GM12878 (cell line): ENCODE results near the gene ZNF41. TPM values are rescaled to one million over a fixed set of nuclear protein-coding genes. Genes with fewer than 3 reads are reported as not detected.

Experiments
- ATAC-seq: fragments of 200-7000 bp; cut with Tn5 transposase; 3 replicates; pipeline ENCODE4 v1.9.1; 2020; ENCODE audit warnings: mild to moderate bottlenecking, moderate library complexity
- BruUV-seq: library from RNA; stranded (reverse); fragments of 400-500 nt; replicated peaks from 2 replicates; lab custom pipeline; 2021; lab: Mats Ljungman, UMichigan
- CTCF ChIA-PET: fragments of 300-600 bp; sonication (Branson Sonifier 250); formaldehyde crosslinking; extraction: SDS; loops from one replicate; lab custom pipeline; 2021; ENCODE audit warnings: inconsistent platforms; lab: Yijun Ruan, JAX
- POLR2A ChIA-PET: fragments of 350-600 bp; formaldehyde crosslinking; extraction: SDS; loops from one replicate; lab custom pipeline; 2021; ENCODE audit warnings: inconsistent platforms; lab: Charles Lee
- RAD21 ChIA-PET: fragments of 300-600 bp; sonication (Branson Sonifier 250); formaldehyde crosslinking; loops from one replicate; lab custom pipeline; 2023; ENCODE audit warnings: antibody characterized with exemption; ENCODE audit not compliant: unreplicated experiment; lab: Charles Lee
- SMC1A ChIA-PET: fragments of 300-600 bp; sonication (Branson Sonifier 250); formaldehyde crosslinking; loops from one replicate; lab custom pipeline; 2023; ENCODE audit not compliant: unreplicated experiment, uncharacterized antibody; lab: Charles Lee
- DNase-seq: peaks from one replicate; pipeline ENCODE4 v3.0.0-alpha.2; 2011; ENCODE audit warnings: low read depth, low spot score
- FAIRE-seq: peaks from 3 replicates; lab custom pipeline; 2011; peaks lifted over from hg19 to GRCh38; lab: Jason Lieb, UNC
- H2AFZ ChIP-seq: 2 replicates; pipeline ENCODE4 v1.6.0; 2011; ENCODE audit warnings: low read depth, low read length, control low read depth; ENCODE audit not compliant: control insufficient read depth
- H3K27ac ChIP-seq: 2 replicates; pipeline ENCODE4 v1.5.1; 2011; ENCODE audit warnings: control low read depth; ENCODE audit not compliant: control insufficient read depth, insufficient read depth
- H3K27me3 ChIP-seq, 2 experiments: replicated peaks in 1 of 2; 2 replicates each; pipeline versions ENCODE4 v1.6.0 to v1.6.1; 2011; ENCODE audit warnings: low read length in 1 of 2; ENCODE audit not compliant: control insufficient read depth in 2 of 2, insufficient read depth in 2 of 2
- H3K36me3 ChIP-seq, 2 experiments: 2 replicates each; pipeline ENCODE4 v1.5.1; 2011; ENCODE audit warnings: low read length in 1 of 2; ENCODE audit not compliant: control insufficient read depth in 2 of 2, insufficient read depth in 2 of 2
- H3K4me1 ChIP-seq: 2 replicates; pipeline ENCODE4 v1.6.1; 2011; ENCODE audit warnings: mild to moderate bottlenecking, low read length, moderate library complexity, mixed read lengths; ENCODE audit not compliant: control insufficient read depth, insufficient read depth
- H3K4me2 ChIP-seq: 2 replicates; pipeline ENCODE4 v1.6.0; 2011; ENCODE audit warnings: control low read depth; ENCODE audit not compliant: control insufficient read depth, insufficient read depth
- H3K4me3 ChIP-seq: fragments of 200-600 bp; sonication (generic); 2 replicates; pipeline ENCODE4 v1.5.1; 2016
- H3K79me2 ChIP-seq: 2 replicates; pipeline ENCODE4 v1.6.0; 2011; ENCODE audit warnings: low read length; ENCODE audit not compliant: control insufficient read depth, insufficient read depth
- H3K9ac ChIP-seq: 2 replicates; pipeline ENCODE4 v1.8.0; 2011; ENCODE audit warnings: low read length, control low read depth, mixed read lengths; ENCODE audit not compliant: control insufficient read depth, insufficient read depth
- H3K9me3 ChIP-seq: replicated peaks from 3 replicates; pipeline ENCODE4 v1.5.1; 2011; ENCODE audit warnings: mild to moderate bottlenecking, low read length; ENCODE audit not compliant: control insufficient read depth, insufficient read depth
- H4K20me1 ChIP-seq: 2 replicates; pipeline ENCODE4 v1.6.0; 2011; ENCODE audit not compliant: control insufficient read depth, insufficient read depth
- ASH2L ChIP-seq: fragments of 300-600, 200-600 bp; sonication (generic); IDR thresholded peaks from 2 replicates; pipeline ENCODE4 v1.6.1; 2017; ENCODE audit warnings: low read depth, mild to moderate bottlenecking, borderline replicate concordance
- ATF7 ChIP-seq: fragments of 450-650 bp; IDR thresholded peaks from 2 replicates; pipeline ENCODE4 v1.6.1; 2016; ENCODE audit warnings: low read depth, mild to moderate bottlenecking
- DPF2 ChIP-seq: fragments of 450-650 bp; IDR thresholded peaks from 2 replicates; pipeline ENCODE4 v1.6.1; 2017; ENCODE audit warnings: mild to moderate bottlenecking
- ETV6 ChIP-seq, 2 experiments: fragments of 450-650 bp in 1 of 2; IDR thresholded peaks in 1 of 2; conservative IDR thresholded peaks in 1 of 2; 2 replicates each; pipeline ENCODE4 v1.6.1; 2014; ENCODE audit warnings: antibody characterized with exemption in 1 of 2, borderline replicate concordance in 1 of 2, low read depth in 1 of 2, mild to moderate bottlenecking in 1 of 2, moderate library complexity in 1 of 2
- GATAD2B ChIP-seq: fragments of 450-650 bp; conservative IDR thresholded peaks from 2 replicates; pipeline ENCODE4 v1.6.1; 2017; ENCODE audit warnings: low read depth, mild to moderate bottlenecking, moderate library complexity
- HDGF ChIP-seq: fragments of 450-650 bp; IDR thresholded peaks from 2 replicates; pipeline ENCODE4 v1.6.1; 2016; ENCODE audit warnings: antibody characterized with exemption
- KAT2A ChIP-seq: conservative IDR thresholded peaks from 2 replicates; pipeline ENCODE4 v1.6.1; 2011; ENCODE audit warnings: low read depth, low read length; ENCODE audit not compliant: control insufficient read depth
- NBN ChIP-seq: fragments of 450-650 bp; IDR thresholded peaks from 2 replicates; pipeline ENCODE4 v1.6.1; 2016
- POLR2AphosphoS2 ChIP-seq: IDR thresholded peaks from 2 replicates; pipeline ENCODE4 v1.6.1; 2011; ENCODE audit warnings: low read depth, mild to moderate bottlenecking, low read length, improper control_type of control experiment, moderate library complexity
- REST ChIP-seq: IDR thresholded peaks from 2 replicates; pipeline ENCODE4 v1.6.1; 2012; ENCODE audit warnings: mild to moderate bottlenecking, low read depth, low read length
- SPI1 ChIP-seq: IDR thresholded peaks from 2 replicates; pipeline ENCODE4 v1.6.1; 2011; ENCODE audit warnings: low read depth, mild to moderate bottlenecking, low read length, moderate library complexity, borderline replicate concordance; ENCODE audit not compliant: insufficient read depth
- ZBED1 ChIP-seq: IDR thresholded peaks from 2 replicates; pipeline ENCODE4 v1.6.1; 2016; ENCODE audit warnings: borderline replicate concordance
- WGBS: methylation state at CpG from one replicate; pipeline ENCODE4 v1.1.6; 2016; ENCODE audit warnings: low lambda C conversion rate; ENCODE audit not compliant: insufficient replicate concordance, insufficient coverage; ENCODE audit errors: missing lambda C conversion rate; 5-methylcytosine and 5-hydroxymethylcytosine counted together
- in situ Hi-C: fragments of 300-500 bp; cut with MboI; formaldehyde crosslinking; loops from 9 replicates; pipeline ENCODE4 v1.14.3; 2018; ENCODE audit warnings: mixed read lengths
- intact Hi-C: fragments of 100-400 bp; cut with micrococcal nuclease; formaldehyde crosslinking; loops from one replicate; pipeline ENCODE4 v1.14.2; 2022; ENCODE audit not compliant: unreplicated experiment
- polyA plus RNA-seq, 11 experiments: library from polyadenylated mRNA; depleted of rRNA in 4 of 11; unstranded in 6 of 11; stranded (reverse) in 5 of 11; fragments of >200 nt; fragmentation: Nextera tagmentation in 4 of 11; fragmentation: Illumina TruSeq in 1 of 11; extraction: Ambion mirVana in 4 of 11; extraction: Trizol in 1 of 11; gene quantifications; 1 replicate in 1 of 11; 2 replicates in 10 of 11; pipeline versions ENCODE4 v1.2.1 to v1.2.3, GENCODE V29; 2011 to 2016; ENCODE audit warnings: inconsistent platforms in 2 of 11, missing spikeins in 2 of 11, low read depth in 1 of 11
- total RNA-seq, 4 experiments: library from RNA; depleted of rRNA in 3 of 4; stranded (reverse); fragments of >200 nt in 3 of 4; fragmentation: Illumina TruSeq in 1 of 4; extraction: Trizol in 1 of 4; gene quantifications; 2 replicates each; pipeline versions ENCODE4 v1.2.1 to v1.2.3, GENCODE V29; 2013 to 2021
- TF ChIP-seq, protein P1 (sequence below): fragments of 450-650 bp; IDR thresholded peaks from 2 replicates; pipeline ENCODE4 v1.6.1; 2017; ENCODE audit warnings: borderline replicate concordance

ZNF41 gene
- total and polyA plus RNA-seq, 10 of the 15 experiments (the other 5 are each of a cell fraction or from before 2014, with no cell fraction given) = 0.95 to 10.6 (median 7.5) TPM

DNA sequence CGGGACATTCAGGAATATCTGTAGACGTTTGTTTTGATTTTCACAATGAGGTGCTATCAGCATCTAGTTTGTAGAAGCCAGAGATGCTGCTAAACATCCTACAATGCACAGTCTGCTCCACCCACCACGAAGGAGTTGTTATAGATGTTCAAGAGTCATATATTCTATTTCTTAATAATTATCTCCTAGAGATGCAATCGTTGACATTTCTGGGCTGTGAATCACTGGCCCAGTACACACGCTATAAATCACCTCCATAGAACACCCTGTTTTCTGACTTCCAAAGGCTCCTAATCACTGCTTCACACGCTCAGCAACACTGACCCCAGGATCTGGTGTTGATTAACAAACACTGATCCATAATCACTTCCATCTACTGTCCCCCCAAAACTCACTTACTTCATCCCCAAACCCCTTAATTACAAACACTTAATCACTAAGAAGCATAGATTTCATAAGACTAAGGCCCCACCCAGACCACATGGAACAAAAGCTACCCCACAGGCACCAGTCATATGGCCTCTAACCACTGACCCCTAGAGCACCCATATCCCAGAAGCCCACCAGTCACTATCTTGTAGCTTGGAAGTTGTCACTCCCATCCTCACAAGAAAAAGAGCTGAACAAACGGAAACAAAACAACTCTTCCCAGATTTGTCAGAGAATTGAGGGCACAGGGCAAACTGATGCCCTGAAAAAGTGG lies 31.7 kb upstream of the ZNF41 start:
- H3K9me3 ChIP-seq = no peaks in the 10 kb centered on the region

More for the DNA sequence above, 31.7 kb upstream of the ZNF41 start:
- no peaks in the 10 kb centered on the region for H3K4me1 ChIP-seq
- H2AFZ ChIP-seq = no peak overlapping the region
- WGBS = 47% methylated on average over 7 of the region's 7 CpGs
- RAD21 ChIA-PET = interaction anchor here (1.5 kb wide), 1 partner anchor 9 kb away, joined by 4 read pairs; no protein-coding TSS in a partner anchor
- SMC1A ChIA-PET = interaction anchor here (1.0 to 1.5 kb wide), 6 partner anchors 7 to 41 kb away, joined by 3 to 10 read pairs (median 3); no protein-coding TSS in a partner anchor
- TF ChIP-seq ETV6 (conservative IDR thresholded peaks at IDR 0.05 in 1 of 2, IDR thresholded peaks at IDR 0.05 in 1 of 2; ENCODE audit: borderline replicate concordance in 1 of 2, low read depth in 1 of 2) (no peak), ATF7 (no peak), SPI1 (no peak), GATAD2B (no peak), HDGF (no peak), REST (no peak), KAT2A (no peak), DPF2 (no peak), NBN (no peak), POLR2AphosphoS2 (no peak), ZBED1 (no peak), ASH2L (no peak)
- TF ChIP-seq, protein P1, sequence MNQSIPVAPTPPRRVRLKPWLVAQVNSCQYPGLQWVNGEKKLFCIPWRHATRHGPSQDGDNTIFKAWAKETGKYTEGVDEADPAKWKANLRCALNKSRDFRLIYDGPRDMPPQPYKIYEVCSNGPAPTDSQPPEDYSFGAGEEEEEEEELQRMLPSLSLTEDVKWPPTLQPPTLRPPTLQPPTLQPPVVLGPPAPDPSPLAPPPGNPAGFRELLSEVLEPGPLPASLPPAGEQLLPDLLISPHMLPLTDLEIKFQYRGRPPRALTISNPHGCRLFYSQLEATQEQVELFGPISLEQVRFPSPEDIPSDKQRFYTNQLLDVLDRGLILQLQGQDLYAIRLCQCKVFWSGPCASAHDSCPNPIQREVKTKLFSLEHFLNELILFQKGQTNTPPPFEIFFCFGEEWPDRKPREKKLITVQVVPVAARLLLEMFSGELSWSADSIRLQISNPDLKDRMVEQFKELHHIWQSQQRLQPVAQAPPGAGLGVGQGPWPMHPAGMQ = no peak
- TF ChIP-seq, all 136 proteins: peak for 0
- Histone ChIP-seq H3K4me2 (no peak overlapping the region), H3K4me3 (no peak overlapping the region), H3K79me2 (no peaks in the 10 kb centered on the region), H3K27me3 (no peaks in the 10 kb centered on the region), H3K9ac (no peak overlapping the region), H4K20me1 (no peaks in the 10 kb centered on the region), H3K36me3 (no peaks in the 10 kb centered on the region), H3K27ac (no peak overlapping the region)
- BruUV-seq = no TSS peak
- in situ Hi-C loops (no loop called here), intact Hi-C loops (no loop called here)
- ChIA-PET CTCF (interaction anchor here (1.0 to 12.6 kb wide), 3 partner anchors 8 to 17 kb away, joined by 3 to 178 read pairs (median 8); no protein-coding TSS in a partner anchor), POLR2A (interaction anchor here (0.8 to 0.9 kb wide), 2 partner anchors 17 to 297 kb away, joined by 3 to 4 read pairs; no protein-coding TSS in a partner anchor)
- DNase-seq (no peak), ATAC-seq (no peak), FAIRE-seq (no peak)
